ENCODE results near the gene CD274.

- TF ChIP-seq CTCF (conservative IDR thresholded peaks at IDR 0.05; ENCODE audit: low read length), result no peak
- TF ChIP-seq EZH2phosphoT487 (IDR thresholded peaks at IDR 0.05; ENCODE audit: borderline replicate concordance), result no peak
Observed at GRCh38 chr9:5518171-5518936, 68.0 kb downstream of the CD274 start.
